OCI-LY3 (cell line): Measurements from ENCODE around the gene OR7A5.

ENCODE experiments used
- H2AFZ ChIP-seq: fragments of 200-600, 300-600 bp; shearing (Covaris generic); 2 replicates; pipeline ENCODE4 v1.6.0; 2014; ENCODE audit warnings: antibody characterized with exemption, low read depth, low read length
- H3K27ac ChIP-seq: fragments of 200-600, 300-600 bp; sonication (generic); 2 replicates; pipeline ENCODE4 v1.5.1; 2014; ENCODE audit warnings: mild to moderate bottlenecking, low read length, moderate library complexity, mixed read lengths
- H3K27me3 ChIP-seq: fragments of 200-600, 300-600 bp; sonication (generic); 2 replicates; pipeline ENCODE4 v1.6.1; 2014; ENCODE audit warnings: low read depth, low read length, mixed read lengths
- H3K36me3 ChIP-seq: fragments of 200-600, 300-600 bp; sonication (generic); replicated peaks from 2 replicates; pipeline ENCODE3; 2014; ENCODE audit warnings: low read depth, low read length, mixed read lengths
- H3K4me1 ChIP-seq: fragments of 300-600, 200-600 bp; sonication (generic); 2 replicates; pipeline ENCODE4 v1.6.1; 2014; ENCODE audit warnings: low read length, mixed read lengths
- H3K4me2 ChIP-seq: fragments of 200-600, 300-600 bp; sonication (generic); 2 replicates; pipeline ENCODE4 v1.6.1; 2014; ENCODE audit warnings: low read length, mixed read lengths
- H3K4me3 ChIP-seq: fragments of 300-600, 200-600 bp; sonication (generic); 2 replicates; pipeline ENCODE4 v1.5.1; 2014; ENCODE audit warnings: antibody characterized with exemption, mild to moderate bottlenecking, low read length, moderate library complexity
- H3K79me2 ChIP-seq: fragments of 300-600, 200-600 bp; shearing (Covaris generic); 2 replicates; pipeline ENCODE4 v1.6.1; 2014; ENCODE audit warnings: mild to moderate bottlenecking, low read length, mixed read lengths
- H3K9ac ChIP-seq: fragments of 300-600, 200-600 bp; shearing (Covaris generic); 2 replicates; pipeline ENCODE4 v1.6.0; 2014; ENCODE audit warnings: mild to moderate bottlenecking, low read length, moderate library complexity
- H3K9me3 ChIP-seq: fragments of 200-600, 300-600 bp; shearing (Covaris generic); 2 replicates; pipeline ENCODE4 v1.6.1; 2014; ENCODE audit warnings: low read length, mixed read lengths; ENCODE audit not compliant: insufficient read depth
- H4K20me1 ChIP-seq: fragments of 200-600, 300-600 bp; sonication (generic); 2 replicates; pipeline ENCODE4 v1.6.1; 2016; ENCODE audit warnings: low read length, mixed read lengths; ENCODE audit not compliant: insufficient read depth
- CTCF ChIP-seq: fragments of 200-600, 300-600 bp; sonication (generic); IDR thresholded peaks from 2 replicates; pipeline ENCODE4 v1.5.1; 2014; ENCODE audit warnings: antibody characterized with exemption, low read length, low read depth
- EZH2phosphoT487 ChIP-seq: fragments of 200-600 bp; shearing (Covaris generic); IDR thresholded peaks from 2 replicates; pipeline ENCODE4 v1.6.1; 2018; ENCODE audit warnings: antibody characterized with exemption, mixed run types, low read depth

OR7A5 gene

GRCh38 chr19:14817052-14817451 lies 17.9 kb downstream of the OR7A5 start:
- no peak for TF ChIP-seq EZH2phosphoT487
- TF ChIP-seq CTCF: no peak

GRCh38 chr19:14814982-14815652 lies 19.9 kb downstream of the OR7A5 start:
- Histone ChIP-seq H3K4me1 (no peaks in the 10 kb centered on the region), H3K9me3 (no peaks in the 10 kb centered on the region), H3K4me3 (no peak overlapping the region), H2AFZ (no peak overlapping the region), H3K79me2 (no peaks in the 10 kb centered on the region), H3K9ac (no peak overlapping the region), H3K36me3 (no peaks in the 10 kb centered on the region), H4K20me1 (no peaks in the 10 kb centered on the region), H3K27me3 (0 out of 2 replicates have a peak, but pooled peaks cover 4% of the 10 kb centered on the region), H3K4me2 (no peak overlapping the region), H3K27ac (no peak overlapping the region)
- TF ChIP-seq CTCF: no peak
- TF ChIP-seq EZH2phosphoT487: no peak

More at GRCh38 chr19:14817052-14817451, 17.9 kb downstream of the OR7A5 start:
- Histone ChIP-seq H3K4me1 (no peaks in the 10 kb centered on the region), H3K79me2 (no peaks in the 10 kb centered on the region), H3K4me2 (no peak overlapping the region), H3K27me3 (peaks cover 2% of the 10 kb centered on the region; the same call in 1 of the 2 replicates), H3K36me3 (no peaks in the 10 kb centered on the region), H3K9ac (no peak overlapping the region), H3K27ac (no peak overlapping the region), H3K4me3 (no peak overlapping the region), H3K9me3 (no peaks in the 10 kb centered on the region), H2AFZ (no peak overlapping the region), H4K20me1 (no peaks in the 10 kb centered on the region)

GRCh38 chr19:14809272-14810057 lies 25.5 kb downstream of the OR7A5 start:
- Histone ChIP-seq H2AFZ (no peak overlapping the region), H3K27me3 (0 out of 2 replicates have a peak, but pooled peaks cover 9% of the 10 kb centered on the region), H3K4me2 (no peak overlapping the region), H3K27ac (no peak overlapping the region), H3K9me3 (no peaks in the 10 kb centered on the region), H4K20me1 (no peaks in the 10 kb centered on the region), H3K79me2 (no peaks in the 10 kb centered on the region), H3K9ac (no peak overlapping the region), H3K36me3 (no peaks in the 10 kb centered on the region), H3K4me3 (no peak overlapping the region), H3K4me1 (no peaks in the 10 kb centered on the region)
- TF ChIP-seq EZH2phosphoT487 (no peak), CTCF (no peak)

- H3K27ac ChIP-seq: no peak overlapping the region
Observed at GRCh38 chr19:14804765-14805164, 30.2 kb downstream of the OR7A5 start.

More at GRCh38 chr19:14804765-14805164, 30.2 kb downstream of the OR7A5 start:
- Histone ChIP-seq H3K9me3 (no peaks in the 10 kb centered on the region), H3K79me2 (no peaks in the 10 kb centered on the region), H3K4me3 (no peak overlapping the region), H4K20me1 (no peaks in the 10 kb centered on the region), H3K4me2 (no peak overlapping the region), H3K9ac (no peak overlapping the region), H3K27me3 (peaks cover 9% of the 10 kb centered on the region; the same call in 1 of the 2 replicates), H3K4me1 (no peaks in the 10 kb centered on the region), H3K36me3 (no peaks in the 10 kb centered on the region), H2AFZ (no peak overlapping the region)
- TF ChIP-seq EZH2phosphoT487 (no peak), CTCF (no peak)
